K562 (cell line): ENCODE results near the gene KIN. TPM values are rescaled to one million over a fixed set of nuclear protein-coding genes. Genes with fewer than 3 reads are reported as not detected.
A peak's percentile ranks its signal among the peaks of the same experiment; 100 is the strongest.

Experiments used
- ATF7 ChIP-seq: fragments of 450-650 bp; IDR thresholded peaks from 2 replicates; pipeline ENCODE4 v1.7.1; 2014; ENCODE audit warnings: mild to moderate bottlenecking, moderate library complexity
- CXXC5 ChIP-seq: fragments of 250-450 bp; sonication (Bioruptor Pico); IDR thresholded peaks from 2 replicates; pipeline ENCODE4 v1.8.0; 2022; ENCODE audit warnings: inconsistent platforms, mild to moderate bottlenecking, moderate library complexity
- EP300 ChIP-seq: IDR thresholded peaks from 2 replicates; pipeline ENCODE4 v1.6.1; 2012; ENCODE audit warnings: low read length, improper control_type of control experiment
- L3MBTL2 ChIP-seq: fragments of 450-650 bp; IDR thresholded peaks from 2 replicates; pipeline ENCODE4 v1.6.1; 2016; ENCODE audit warnings: mild to moderate bottlenecking, moderate library complexity
- LCOR ChIP-seq: sonication (generic); formaldehyde crosslinking; IDR thresholded peaks from 2 replicates; pipeline ENCODE4 v1.8.0; 2022; ENCODE audit warnings: mild to moderate bottlenecking, missing genetic modification reagents
- MYNN ChIP-seq, 2 experiments: sonication (generic); formaldehyde crosslinking in 1 of 2; IDR thresholded peaks; 2 replicates each; pipeline versions ENCODE4 v1.5.0 to v1.6.1; 2016 to 2020; ENCODE audit warnings: antibody characterized with exemption in 1 of 2, missing genetic modification reagents in 1 of 2
- NBN ChIP-seq: fragments of 450-650 bp; IDR thresholded peaks from 2 replicates; pipeline ENCODE4 v1.6.1; 2016; ENCODE audit warnings: low read depth, mild to moderate bottlenecking
- PHF21A ChIP-seq: fragments of 450-650 bp; IDR thresholded peaks from 2 replicates; pipeline ENCODE4 v1.6.1; 2017; ENCODE audit warnings: low read depth, borderline replicate concordance
- SIN3A ChIP-seq, 2 experiments: fragments of 150-350 bp in 1 of 2; IDR thresholded peaks; 2 replicates each; pipeline ENCODE4 v1.6.1; 2011 to 2016; ENCODE audit warnings: borderline replicate concordance in 2 of 2, low read depth in 2 of 2, low read length in 2 of 2, mild to moderate bottlenecking in 2 of 2, moderate library complexity in 2 of 2; ENCODE audit not compliant: control insufficient read depth in 1 of 2
- SMARCC2 ChIP-seq: fragments of 450-650 bp; IDR thresholded peaks from 2 replicates; pipeline ENCODE4 v1.6.1; 2017; ENCODE audit warnings: antibody characterized with exemption, moderate library complexity, mild to moderate bottlenecking, low read depth
- TAF7 ChIP-seq: fragments of 450-650 bp; IDR thresholded peaks from 2 replicates; pipeline ENCODE4 v1.6.1; 2016; ENCODE audit warnings: missing genetic modification characterization, missing compliant biosample characterization
- YY1 ChIP-seq, 3 experiments: IDR thresholded peaks; 2 replicates each; pipeline ENCODE4 v1.6.1; 2011; ENCODE audit warnings: low read length in 2 of 3, mild to moderate bottlenecking in 2 of 3, moderate library complexity in 2 of 3, borderline replicate concordance in 1 of 3, control low read depth in 1 of 3, low read depth in 1 of 3; ENCODE audit not compliant: insufficient read depth in 3 of 3, insufficient replicate concordance in 2 of 3, control insufficient read depth in 1 of 3, insufficient read length in 1 of 3; ENCODE audit errors: extremely low read depth in 1 of 3
- ZFP36 ChIP-seq: fragments of 150-350 bp; IDR thresholded peaks from 2 replicates; pipeline ENCODE4 v1.6.1; 2018; ENCODE audit warnings: low read length, low read depth; ENCODE audit not compliant: partially characterized antibody
- polyA plus RNA-seq, 8 experiments: library from polyadenylated mRNA; depleted of rRNA in 4 of 8; stranded (reverse) in 5 of 8; unstranded in 3 of 8; fragments of >200 nt; fragmentation: Nextera tagmentation in 2 of 8; fragmentation: Illumina TruSeq in 1 of 8; extraction: Ambion mirVana in 2 of 8; extraction: Trizol in 1 of 8; gene quantifications; 2 replicates each; pipeline versions ENCODE4 v1.2.1 to v1.2.3, GENCODE V29; 2011 to 2014; ENCODE audit warnings: inconsistent platforms in 1 of 8, missing spikeins in 1 of 8
- total RNA-seq, 7 experiments: library from RNA; depleted of rRNA in 6 of 7; stranded (reverse); fragments of >200 nt in 6 of 7; fragmentation: Illumina TruSeq in 2 of 7; extraction: Trizol in 2 of 7; gene quantifications; 2 replicates each; pipeline versions ENCODE4 v1.2.1 to v1.2.3, GENCODE V29; 2011 to 2021; ENCODE audit warnings: low replicate concordance in 1 of 7
- TF ChIP-seq, protein P1 (sequence below): sonication (generic); formaldehyde crosslinking; IDR thresholded peaks from 2 replicates; pipeline ENCODE4 v1.8.0; 2022; ENCODE audit warnings: missing genetic modification reagents, mild to moderate bottlenecking, moderate library complexity, borderline replicate concordance
- TF ChIP-seq, protein P2 (sequence below): sonication (generic); formaldehyde crosslinking; IDR thresholded peaks from 2 replicates; pipeline ENCODE4 v1.8.0; 2023; ENCODE audit warnings: mild to moderate bottlenecking, missing genetic modification reagents
- TF ChIP-seq, protein P3 (sequence below): sonication (generic); formaldehyde crosslinking; IDR thresholded peaks from 2 replicates; pipeline ENCODE4 v1.9.0; 2022; ENCODE audit warnings: mild to moderate bottlenecking, missing genetic modification reagents
- TF ChIP-seq, protein P4 (sequence below), 2 experiments: IDR thresholded peaks; 2 replicates each; pipeline ENCODE4 v1.6.1; 2012; ENCODE audit warnings: improper control_type of control experiment in 2 of 2, low read depth in 2 of 2, low read length in 2 of 2, borderline replicate concordance in 1 of 2

KIN gene
- total and polyA plus RNA-seq, 9 of the 15 experiments (the other 6 are each of a cell fraction or from before 2014, with no cell fraction given), result 11.7 to 35.6 (median 16.0) TPM

DNA sequence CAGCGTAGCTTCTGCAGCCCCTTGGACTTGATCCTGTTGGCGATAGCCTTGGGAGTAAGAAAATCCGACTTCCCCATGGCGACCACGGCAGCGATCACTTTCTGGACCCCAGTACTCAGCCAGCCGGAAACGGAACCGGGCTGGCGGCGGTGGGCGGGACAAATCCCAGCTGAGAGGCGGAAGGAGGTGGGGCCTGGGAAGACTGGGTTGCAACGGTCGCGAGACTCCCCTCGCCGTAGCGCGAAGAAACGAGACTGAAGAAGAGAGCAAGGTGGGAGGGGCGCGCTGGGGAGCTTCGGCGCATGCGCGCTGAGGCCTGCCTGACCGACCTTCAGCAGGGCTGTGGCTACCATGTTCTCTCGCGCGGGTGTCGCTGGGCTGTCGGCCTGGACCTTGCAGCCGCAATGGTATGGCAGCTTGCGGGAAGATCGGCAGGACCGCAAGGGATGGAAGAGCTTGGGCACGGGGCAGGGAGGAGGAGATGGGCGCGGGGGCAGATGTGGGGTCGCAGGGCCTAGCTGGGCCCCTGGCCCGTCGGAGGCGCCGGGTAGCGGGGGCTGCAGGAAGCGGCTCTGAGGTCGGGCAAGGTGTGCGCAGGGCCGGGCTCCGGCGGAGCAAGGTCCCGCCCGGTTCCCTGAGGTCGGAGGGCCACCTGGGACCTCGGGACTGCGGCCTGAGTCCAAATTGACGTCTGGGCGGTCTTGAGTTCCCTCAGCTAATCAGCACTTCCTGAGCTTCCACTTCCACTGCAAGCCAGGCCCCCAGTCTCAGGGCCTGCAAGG is at the start of gene KIN, which contains the start of gene ATP5F1C (continued):
- TF ChIP-seq PHF21A (no peak), SIN3A (IDR thresholded peaks at IDR 0.05; ENCODE audit: borderline replicate concordance in 2 of 2, control insufficient read depth in 1 of 2, low read depth in 2 of 2, low read length in 2 of 2) (peak; percentile 53 to 89; a peak in 2 of 4 replicates), TAF7 (tag) (peak; percentile 72), LCOR (peak; percentile 80), SMARCC2 (no peak), L3MBTL2 (peak; percentile 56), ZFP36 (peak; percentile 4), NBN (peak; percentile 22; the same call in 1 of the 2 replicates), MYNN (IDR thresholded peaks at IDR 0.05) (0 out of 2 replicates have a peak, but pooled peaks have one; percentile 23), MYNN (CRISPR knock-in tag; IDR thresholded peaks at IDR 0.05) (no peak), ATF7 (0 out of 2 replicates have a peak, but pooled peaks have one; percentile 29), YY1 (IDR thresholded peaks at IDR 0.05; ENCODE audit: borderline replicate concordance in 1 of 3, control insufficient read depth in 1 of 3, extremely low read depth in 1 of 3, insufficient read depth in 3 of 3, insufficient read length in 1 of 3, insufficient replicate concordance in 2 of 3, low read depth in 1 of 3, low read length in 2 of 3) (peak; percentile 13 to 82 (median 74)), CXXC5 (CRISPR knock-in tag) (peak; percentile 38), EP300 (no peak)
- TF ChIP-seq, protein P1, sequence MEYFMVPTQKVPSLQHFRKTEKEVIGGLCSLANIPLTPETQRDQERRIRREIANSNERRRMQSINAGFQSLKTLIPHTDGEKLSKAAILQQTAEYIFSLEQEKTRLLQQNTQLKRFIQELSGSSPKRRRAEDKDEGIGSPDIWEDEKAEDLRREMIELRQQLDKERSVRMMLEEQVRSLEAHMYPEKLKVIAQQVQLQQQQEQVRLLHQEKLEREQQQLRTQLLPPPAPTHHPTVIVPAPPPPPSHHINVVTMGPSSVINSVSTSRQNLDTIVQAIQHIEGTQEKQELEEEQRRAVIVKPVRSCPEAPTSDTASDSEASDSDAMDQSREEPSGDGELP (CRISPR knock-in tag), result peak; percentile 100
- TF ChIP-seq, protein P2, sequence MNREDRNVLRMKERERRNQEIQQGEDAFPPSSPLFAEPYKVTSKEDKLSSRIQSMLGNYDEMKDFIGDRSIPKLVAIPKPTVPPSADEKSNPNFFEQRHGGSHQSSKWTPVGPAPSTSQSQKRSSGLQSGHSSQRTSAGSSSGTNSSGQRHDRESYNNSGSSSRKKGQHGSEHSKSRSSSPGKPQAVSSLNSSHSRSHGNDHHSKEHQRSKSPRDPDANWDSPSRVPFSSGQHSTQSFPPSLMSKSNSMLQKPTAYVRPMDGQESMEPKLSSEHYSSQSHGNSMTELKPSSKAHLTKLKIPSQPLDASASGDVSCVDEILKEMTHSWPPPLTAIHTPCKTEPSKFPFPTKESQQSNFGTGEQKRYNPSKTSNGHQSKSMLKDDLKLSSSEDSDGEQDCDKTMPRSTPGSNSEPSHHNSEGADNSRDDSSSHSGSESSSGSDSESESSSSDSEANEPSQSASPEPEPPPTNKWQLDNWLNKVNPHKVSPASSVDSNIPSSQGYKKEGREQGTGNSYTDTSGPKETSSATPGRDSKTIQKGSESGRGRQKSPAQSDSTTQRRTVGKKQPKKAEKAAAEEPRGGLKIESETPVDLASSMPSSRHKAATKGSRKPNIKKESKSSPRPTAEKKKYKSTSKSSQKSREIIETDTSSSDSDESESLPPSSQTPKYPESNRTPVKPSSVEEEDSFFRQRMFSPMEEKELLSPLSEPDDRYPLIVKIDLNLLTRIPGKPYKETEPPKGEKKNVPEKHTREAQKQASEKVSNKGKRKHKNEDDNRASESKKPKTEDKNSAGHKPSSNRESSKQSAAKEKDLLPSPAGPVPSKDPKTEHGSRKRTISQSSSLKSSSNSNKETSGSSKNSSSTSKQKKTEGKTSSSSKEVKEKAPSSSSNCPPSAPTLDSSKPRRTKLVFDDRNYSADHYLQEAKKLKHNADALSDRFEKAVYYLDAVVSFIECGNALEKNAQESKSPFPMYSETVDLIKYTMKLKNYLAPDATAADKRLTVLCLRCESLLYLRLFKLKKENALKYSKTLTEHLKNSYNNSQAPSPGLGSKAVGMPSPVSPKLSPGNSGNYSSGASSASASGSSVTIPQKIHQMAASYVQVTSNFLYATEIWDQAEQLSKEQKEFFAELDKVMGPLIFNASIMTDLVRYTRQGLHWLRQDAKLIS (CRISPR knock-in tag), result 0 out of 2 replicates have a peak, but pooled peaks have one; percentile 70
- TF ChIP-seq, protein P3, sequence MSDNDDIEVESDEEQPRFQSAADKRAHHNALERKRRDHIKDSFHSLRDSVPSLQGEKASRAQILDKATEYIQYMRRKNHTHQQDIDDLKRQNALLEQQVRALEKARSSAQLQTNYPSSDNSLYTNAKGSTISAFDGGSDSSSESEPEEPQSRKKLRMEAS (CRISPR knock-in tag), result peak; percentile 62; the same call in 1 of the 2 replicates
- TF ChIP-seq, protein P4, sequence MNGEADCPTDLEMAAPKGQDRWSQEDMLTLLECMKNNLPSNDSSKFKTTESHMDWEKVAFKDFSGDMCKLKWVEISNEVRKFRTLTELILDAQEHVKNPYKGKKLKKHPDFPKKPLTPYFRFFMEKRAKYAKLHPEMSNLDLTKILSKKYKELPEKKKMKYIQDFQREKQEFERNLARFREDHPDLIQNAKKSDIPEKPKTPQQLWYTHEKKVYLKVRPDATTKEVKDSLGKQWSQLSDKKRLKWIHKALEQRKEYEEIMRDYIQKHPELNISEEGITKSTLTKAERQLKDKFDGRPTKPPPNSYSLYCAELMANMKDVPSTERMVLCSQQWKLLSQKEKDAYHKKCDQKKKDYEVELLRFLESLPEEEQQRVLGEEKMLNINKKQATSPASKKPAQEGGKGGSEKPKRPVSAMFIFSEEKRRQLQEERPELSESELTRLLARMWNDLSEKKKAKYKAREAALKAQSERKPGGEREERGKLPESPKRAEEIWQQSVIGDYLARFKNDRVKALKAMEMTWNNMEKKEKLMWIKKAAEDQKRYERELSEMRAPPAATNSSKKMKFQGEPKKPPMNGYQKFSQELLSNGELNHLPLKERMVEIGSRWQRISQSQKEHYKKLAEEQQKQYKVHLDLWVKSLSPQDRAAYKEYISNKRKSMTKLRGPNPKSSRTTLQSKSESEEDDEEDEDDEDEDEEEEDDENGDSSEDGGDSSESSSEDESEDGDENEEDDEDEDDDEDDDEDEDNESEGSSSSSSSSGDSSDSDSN (IDR thresholded peaks at IDR 0.05; ENCODE audit: borderline replicate concordance in 1 of 2, low read depth in 2 of 2, low read length in 2 of 2), result peak; percentile 16 to 19; a peak in 1 of 4 replicates
